ENCODE results near the gene NRAP.

GRCh38 chr10:113663142-113663541 lies 699 bp downstream of the NRAP start:
- TF ChIP-seq, protein P1, sequence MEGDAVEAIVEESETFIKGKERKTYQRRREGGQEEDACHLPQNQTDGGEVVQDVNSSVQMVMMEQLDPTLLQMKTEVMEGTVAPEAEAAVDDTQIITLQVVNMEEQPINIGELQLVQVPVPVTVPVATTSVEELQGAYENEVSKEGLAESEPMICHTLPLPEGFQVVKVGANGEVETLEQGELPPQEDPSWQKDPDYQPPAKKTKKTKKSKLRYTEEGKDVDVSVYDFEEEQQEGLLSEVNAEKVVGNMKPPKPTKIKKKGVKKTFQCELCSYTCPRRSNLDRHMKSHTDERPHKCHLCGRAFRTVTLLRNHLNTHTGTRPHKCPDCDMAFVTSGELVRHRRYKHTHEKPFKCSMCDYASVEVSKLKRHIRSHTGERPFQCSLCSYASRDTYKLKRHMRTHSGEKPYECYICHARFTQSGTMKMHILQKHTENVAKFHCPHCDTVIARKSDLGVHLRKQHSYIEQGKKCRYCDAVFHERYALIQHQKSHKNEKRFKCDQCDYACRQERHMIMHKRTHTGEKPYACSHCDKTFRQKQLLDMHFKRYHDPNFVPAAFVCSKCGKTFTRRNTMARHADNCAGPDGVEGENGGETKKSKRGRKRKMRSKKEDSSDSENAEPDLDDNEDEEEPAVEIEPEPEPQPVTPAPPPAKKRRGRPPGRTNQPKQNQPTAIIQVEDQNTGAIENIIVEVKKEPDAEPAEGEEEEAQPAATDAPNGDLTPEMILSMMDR (IDR thresholded peaks at IDR 0.05) = no peak
- no peak for TF ChIP-seq POLR2AphosphoS5 (IDR thresholded peaks at IDR 0.05; ENCODE audit: low read depth, low read length)
- no peak for TF ChIP-seq REST (IDR thresholded peaks at IDR 0.05; ENCODE audit: insufficient read depth in 1 of 2, low read depth in 2 of 2, low read length in 1 of 2)
- no peak for TF ChIP-seq TCF7L2 (IDR thresholded peaks at IDR 0.05; ENCODE audit: low read depth, low read length)
- TF ChIP-seq SIN3A (IDR thresholded peaks at IDR 0.05; ENCODE audit: borderline replicate concordance, insufficient read depth, low read depth, low read length) = no peak

All from Panc1 (cell line).